Measurements from ENCODE around the gene TWF1. TPM values are rescaled to one million over a fixed set of nuclear protein-coding genes. Genes with fewer than 3 reads are reported as not detected.

The TWF1 gene
- total and polyA plus RNA-seq, 5 donors from 2014 or later, result 16.8 to 65.7 (median 21.5) TPM

GRCh38 chr12:43764528-43764927 is 41.6 kb downstream of the TWF1 start:
- no peak overlapping the region for H3K27ac Mint-ChIP-seq

GRCh38 chr12:43763769-43764168 is 42.3 kb downstream of the TWF1 start:
- Histone ChIP-seq H3K27me3 (ENCODE audit: control insufficient read depth, insufficient read depth, low read length) (no peaks in the 10 kb centered on the region), H3K36me3 (ENCODE audit: control insufficient read depth, insufficient read depth, low read length) (peaks cover 17% of the 10 kb centered on the region), H3K4me3 (ENCODE audit: low read depth, low read length) (no peak overlapping the region), H3K9me3 (ENCODE audit: control insufficient read depth in 2 of 2, low read length in 2 of 2) (no peaks in the 10 kb centered on the region), H3K4me1 (ENCODE audit: control insufficient read depth, insufficient read depth, low read length, poor library complexity, severe bottlenecking) (peaks cover 50% of the 10 kb centered on the region), H3K27ac (ENCODE audit: insufficient read depth, low read length, poor library complexity, severe bottlenecking) (no peak overlapping the region)
- Mint-ChIP-seq H3K27me3 (no peaks in the 10 kb centered on the region), H3K36me3 (peaks cover 21% of the 10 kb centered on the region), H3K9me3 (no peaks in the 10 kb centered on the region), H3K27ac (peak overlapping the region in 1 of 3 donors; percentile 44), H3K4me1 (peaks cover 27 to 48% (median 38%) of the 10 kb centered on the region in 4 donors), H3K4me3 (peak overlapping the region in 3 of 4 donors; percentile 17 to 59 (median 43))
- no peak for DNase-seq
- no peak for ATAC-seq (ENCODE audit: low read depth in 2 of 2)

More at GRCh38 chr12:43764528-43764927, 41.6 kb downstream of the TWF1 start:
- no peak overlapping the region for H3K27ac ChIP-seq (ENCODE audit: insufficient read depth, low read length, poor library complexity, severe bottlenecking)
- H3K36me3 ChIP-seq (ENCODE audit: control insufficient read depth, insufficient read depth, low read length), result peaks cover 23% of the 10 kb centered on the region
- H3K27me3 ChIP-seq (ENCODE audit: control insufficient read depth, insufficient read depth, low read length), result no peaks in the 10 kb centered on the region
- no peaks in the 10 kb centered on the region for H3K9me3 Mint-ChIP-seq
- H3K36me3 Mint-ChIP-seq, result peaks cover 24% of the 10 kb centered on the region
- no peak overlapping the region for H3K4me3 Mint-ChIP-seq
- H3K9me3 ChIP-seq (ENCODE audit: control insufficient read depth in 2 of 2, low read length in 2 of 2), result no peaks in the 10 kb centered on the region
- DNase-seq (no peak), ATAC-seq (ENCODE audit: low read depth in 2 of 2) (no peak)
- no peak overlapping the region for H3K4me3 ChIP-seq (ENCODE audit: low read depth, low read length)
- H3K27me3 Mint-ChIP-seq, result no peaks in the 10 kb centered on the region
- H3K4me1 ChIP-seq (ENCODE audit: control insufficient read depth, insufficient read depth, low read length, poor library complexity, severe bottlenecking), result peaks cover 47% of the 10 kb centered on the region
- H3K4me1 Mint-ChIP-seq, result peaks cover 28 to 45% (median 36%) of the 10 kb centered on the region in 4 donors

- H3K9me3 Mint-ChIP-seq, result peaks cover 0 to 1% (median 0%) of the 10 kb centered on the region in 7 donors
- peaks cover 9% of the 10 kb centered on the region for H3K36me3 ChIP-seq (ENCODE audit: control insufficient read depth, insufficient read depth, low read length)
- H3K4me1 ChIP-seq (ENCODE audit: control insufficient read depth, insufficient read depth, low read length, poor library complexity, severe bottlenecking), result peaks cover 57% of the 10 kb centered on the region
- no peaks in the 10 kb centered on the region for H3K27me3 Mint-ChIP-seq
- no peak for DNase-seq
- peaks cover 17% of the 10 kb centered on the region for H3K36me3 Mint-ChIP-seq
- H3K27ac Mint-ChIP-seq, result peak overlapping the region; percentile 23 to 91 (median 84)
- peak overlapping the region; percentile 90 for H3K4me3 ChIP-seq (ENCODE audit: low read depth, low read length)
- no peaks in the 10 kb centered on the region for H3K27me3 ChIP-seq (ENCODE audit: control insufficient read depth, insufficient read depth, low read length)
- no peak overlapping the region for H3K27ac ChIP-seq (ENCODE audit: insufficient read depth, low read length, poor library complexity, severe bottlenecking)
- peak overlapping the region; percentile 74 to 79 (median 76) for H3K4me3 Mint-ChIP-seq
- H3K9me3 ChIP-seq (ENCODE audit: control insufficient read depth in 2 of 2, low read length in 2 of 2), result no peaks in the 10 kb centered on the region
- H3K4me1 Mint-ChIP-seq, result peaks cover 30 to 56% (median 44%) of the 10 kb centered on the region in 4 donors
- no peak for ATAC-seq (ENCODE audit: low read depth in 2 of 2)
These were observed 43.5 kb downstream of the TWF1 start for GRCh38 chr12:43762596-43762995.

- H3K27me3 ChIP-seq (ENCODE audit: control insufficient read depth, insufficient read depth, low read length), result no peaks in the 10 kb centered on the region
- no peaks in the 10 kb centered on the region for H3K27me3 Mint-ChIP-seq
- peaks cover 9% of the 10 kb centered on the region for H3K36me3 ChIP-seq (ENCODE audit: control insufficient read depth, insufficient read depth, low read length)
- ATAC-seq (ENCODE audit: low read depth in 2 of 2) (no peak), DNase-seq (peak in 1 of 3 donors; percentile 26)
- H3K4me3 Mint-ChIP-seq, result peak overlapping the region; percentile 76 to 91 (median 78)
- peaks cover 17% of the 10 kb centered on the region for H3K36me3 Mint-ChIP-seq
- peak overlapping the region; percentile 41 for H3K27ac ChIP-seq (ENCODE audit: insufficient read depth, low read length, poor library complexity, severe bottlenecking)
- H3K4me1 Mint-ChIP-seq, result peaks cover 36 to 65% (median 50%) of the 10 kb centered on the region in 4 donors
- H3K4me1 ChIP-seq (ENCODE audit: control insufficient read depth, insufficient read depth, low read length, poor library complexity, severe bottlenecking), result peaks cover 60% of the 10 kb centered on the region
- no peaks in the 10 kb centered on the region for H3K9me3 ChIP-seq (ENCODE audit: control insufficient read depth in 2 of 2, low read length in 2 of 2)
- H3K4me3 ChIP-seq (ENCODE audit: low read depth, low read length), result peak overlapping the region; percentile 90
- H3K9me3 Mint-ChIP-seq, result peaks cover 0 to 2% (median 0%) of the 10 kb centered on the region in 7 donors
- H3K27ac Mint-ChIP-seq, result peak overlapping the region; percentile 71 to 88 (median 84)
These were observed 44.6 kb downstream of the TWF1 start for GRCh38 chr12:43761500-43761899.

GRCh38 chr12:43760396-43760795 is 45.7 kb downstream of the TWF1 start:
- peaks cover 21% of the 10 kb centered on the region for H3K36me3 Mint-ChIP-seq
- H3K4me3 Mint-ChIP-seq, result peak overlapping the region; percentile 91 to 99 (median 98)
- H3K27me3 Mint-ChIP-seq, result no peaks in the 10 kb centered on the region
- Histone ChIP-seq H3K4me1 (ENCODE audit: control insufficient read depth, insufficient read depth, low read length, poor library complexity, severe bottlenecking) (peaks cover 60% of the 10 kb centered on the region), H3K27me3 (ENCODE audit: control insufficient read depth, insufficient read depth, low read length) (no peaks in the 10 kb centered on the region), H3K4me3 (ENCODE audit: low read depth, low read length) (peak overlapping the region; percentile 90), H3K9me3 (ENCODE audit: control insufficient read depth in 2 of 2, low read length in 2 of 2) (no peaks in the 10 kb centered on the region), H3K27ac (ENCODE audit: insufficient read depth, low read length, poor library complexity, severe bottlenecking) (no peak overlapping the region), H3K36me3 (ENCODE audit: control insufficient read depth, insufficient read depth, low read length) (peaks cover 4% of the 10 kb centered on the region)
- ATAC-seq (ENCODE audit: low read depth in 2 of 2), result no peak
- H3K27ac Mint-ChIP-seq, result peak overlapping the region; percentile 95 to 99 (median 99)
- peaks cover 48 to 76% (median 59%) of the 10 kb centered on the region in 4 donors for H3K4me1 Mint-ChIP-seq
- no peak for DNase-seq
- peaks cover 0 to 2% (median 0%) of the 10 kb centered on the region in 7 donors for H3K9me3 Mint-ChIP-seq

GRCh38 chr12:43758728-43759563 is 47.2 kb downstream of the TWF1 start, which contains the start of the genes IRAK4 and PUS7L:
Gene IRAK4 (plus strand): TSS chr12:43758951. CDS start chr12:43768112, 9,161 bp downstream.
Gene PUS7L (minus strand): TSS chr12:43758790. CDS start chr12:43755245, 3,545 bp downstream.
- H3K36me3 ChIP-seq (ENCODE audit: control insufficient read depth, insufficient read depth, low read length), result peaks cover 8% of the 10 kb centered on the region
- peaks cover 61% of the 10 kb centered on the region for H3K4me1 ChIP-seq (ENCODE audit: control insufficient read depth, insufficient read depth, low read length, poor library complexity, severe bottlenecking)
- Mint-ChIP-seq H3K4me3 (peak within 1 kb of the TSS; percentile 91 to 99 (median 98)), H3K4me1 (peaks cover 55 to 88% (median 68%) of the 10 kb centered on the region in 4 donors), H3K27ac (peak within 1 kb of the TSS; percentile 99), H3K36me3 (peaks cover 29% of the 10 kb centered on the region), H3K27me3 (no peaks in the 10 kb centered on the region), H3K9me3 (peaks cover 0 to 4% (median 0%) of the 10 kb centered on the region in 7 donors)
- ATAC-seq (ENCODE audit: low read depth in 2 of 2) (peak; percentile 96 to 97), DNase-seq (peak; percentile 93 to 98 (median 94))
- no peaks in the 10 kb centered on the region for H3K27me3 ChIP-seq (ENCODE audit: control insufficient read depth, insufficient read depth, low read length)
- no peaks in the 10 kb centered on the region for H3K9me3 ChIP-seq (ENCODE audit: control insufficient read depth in 2 of 2, low read length in 2 of 2)
- peak within 1 kb of the TSS; percentile 90 for H3K4me3 ChIP-seq (ENCODE audit: low read depth, low read length)
- peak within 1 kb of the TSS; percentile 98 for H3K27ac ChIP-seq (ENCODE audit: insufficient read depth, low read length, poor library complexity, severe bottlenecking)

- no peaks in the 10 kb centered on the region for H3K9me3 ChIP-seq (ENCODE audit: control insufficient read depth in 2 of 2, low read length in 2 of 2)
- peaks cover 58% of the 10 kb centered on the region for H3K4me1 ChIP-seq (ENCODE audit: control insufficient read depth, insufficient read depth, low read length, poor library complexity, severe bottlenecking)
- no peaks in the 10 kb centered on the region for H3K27me3 ChIP-seq (ENCODE audit: control insufficient read depth, insufficient read depth, low read length)
- H3K36me3 ChIP-seq (ENCODE audit: control insufficient read depth, insufficient read depth, low read length), result peaks cover 5% of the 10 kb centered on the region
- peaks cover 57 to 90% (median 68%) of the 10 kb centered on the region in 4 donors for H3K4me1 Mint-ChIP-seq
- H3K4me3 ChIP-seq (ENCODE audit: low read depth, low read length), result peak overlapping the region; percentile 90
- H3K9me3 Mint-ChIP-seq, result peaks cover 0 to 4% (median 0%) of the 10 kb centered on the region in 7 donors
- peaks cover 24% of the 10 kb centered on the region for H3K36me3 Mint-ChIP-seq
- DNase-seq (no peak), ATAC-seq (ENCODE audit: low read depth in 2 of 2) (peak; percentile 5 to 6)
- H3K27ac Mint-ChIP-seq, result peak overlapping the region; percentile 99
- H3K27me3 Mint-ChIP-seq, result no peaks in the 10 kb centered on the region
- H3K27ac ChIP-seq (ENCODE audit: insufficient read depth, low read length, poor library complexity, severe bottlenecking), result peak overlapping the region; percentile 98
- peak overlapping the region; percentile 91 to 99 (median 98) for H3K4me3 Mint-ChIP-seq
These were observed 47.8 kb downstream of the TWF1 start for GRCh38 chr12:43758247-43758727.

Measured in CD4-positive, CD25-positive, alpha-beta regulatory T cell (primary cell).